Activated CD4-positive, alpha-beta T cell treated with anti-CD3 and anti-CD28 coated beads for 36 hours (primary cell): Measurements from ENCODE around the gene MAPK8IP3. TPM values are rescaled to one million over a fixed set of nuclear protein-coding genes. Genes with fewer than 3 reads are reported as not detected.
"Not testable (repeated sequence)": the region's sequence is repeated elsewhere in the genome, so short reads cannot be mapped to it uniquely, and the experiment has no call there.

Experiments
- ATAC-seq: fragments of 200-7000 bp; cut with Tn5 transposase; one replicate; pipeline ENCODE4 v1.10.0; 2021; ENCODE audit warnings: mild to moderate bottlenecking, moderate library complexity
- CTCF ChIA-PET: fragments of 350-600 bp; sonication (Branson Sonifier 250); formaldehyde crosslinking; loops from one replicate; lab custom pipeline; 2021; ENCODE audit warnings: antibody characterized with exemption; lab: Charles Lee
- POLR2A ChIA-PET: fragments of 350-600 bp; sonication (Branson Sonifier 250); formaldehyde crosslinking; loops from one replicate; lab custom pipeline; 2021; ENCODE audit warnings: antibody characterized with exemption, inconsistent platforms; lab: Charles Lee
- DNase-seq: peaks from one replicate; pipeline ENCODE4 v3.0.0-alpha.2; 2020
- H3K27ac Mint-ChIP-seq: one replicate; pipeline ENCODE4 v1.8.0; 2021; ENCODE audit warnings: mixed read lengths
- H3K27me3 Mint-ChIP-seq: one replicate; pipeline ENCODE4 v1.8.0; 2021; ENCODE audit warnings: mixed read lengths
- H3K36me3 Mint-ChIP-seq: one replicate; pipeline ENCODE4 v1.8.0; 2021; ENCODE audit warnings: low read depth, mixed read lengths
- H3K4me1 Mint-ChIP-seq: one replicate; pipeline ENCODE4 v1.8.0; 2021; ENCODE audit warnings: mixed read lengths
- H3K4me3 Mint-ChIP-seq: one replicate; pipeline ENCODE4 v1.8.0; 2021; ENCODE audit warnings: mild to moderate bottlenecking, moderate library complexity, mixed read lengths
- H3K9me3 Mint-ChIP-seq: one replicate; pipeline ENCODE4 v1.8.0; 2021; ENCODE audit warnings: low read depth, mixed read lengths
- intact Hi-C, 2 experiments: fragments of 100-400 bp; cut with DNase I in 1 of 2; cut with micrococcal nuclease in 1 of 2; formaldehyde crosslinking; loops; one replicate each; pipeline versions ENCODE4 v1.14.2 to v1.15.1; 2022 to 2024; cut with DNase I, micrococcal nuclease
- total RNA-seq, 2 experiments: library from RNA; stranded (reverse); gene quantifications; one replicate each; pipeline ENCODE4 v1.2.3, GENCODE V29; 2021

The MAPK8IP3 gene
- total RNA-seq, 2 experiments from 2014 or later = 56.7 to 57.6 TPM

DNA sequence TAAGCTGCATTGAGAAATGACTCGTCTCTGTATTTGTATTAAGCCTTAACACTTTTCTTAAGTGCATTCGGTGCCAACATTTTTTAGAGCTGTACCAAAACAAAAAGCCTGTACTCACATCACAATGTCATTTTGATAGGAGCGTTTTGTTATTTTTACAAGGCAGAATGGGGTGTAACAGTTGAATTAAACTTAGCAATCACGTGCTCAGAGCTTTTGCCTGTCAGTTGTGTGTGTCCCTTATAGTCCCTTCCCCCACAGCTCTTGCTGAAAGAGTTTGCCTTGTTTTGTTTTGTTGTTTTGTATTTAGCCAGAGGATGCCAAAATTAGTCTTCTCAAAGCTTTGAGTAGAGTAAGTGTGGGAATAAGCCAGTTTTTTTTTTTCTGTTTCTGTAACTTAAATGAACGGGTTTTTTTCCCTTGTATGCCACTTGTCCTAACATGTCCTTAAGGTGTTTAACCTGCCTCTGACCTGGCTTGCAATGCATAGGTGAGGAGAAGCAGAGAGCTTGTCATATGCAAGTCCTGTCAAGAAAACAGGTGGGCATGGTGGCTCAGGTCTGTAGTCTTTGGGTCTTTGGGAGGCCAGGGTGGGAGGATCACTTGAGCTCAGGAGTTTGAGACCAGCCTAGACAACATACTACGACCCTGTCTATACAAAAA, 4.6 kb upstream of the MAPK8IP3 start:
- DNase-seq (no peak), ATAC-seq (no peak)
- POLR2A ChIA-PET = no interaction called here
- intact Hi-C loops = no loop called here
- H3K9me3 Mint-ChIP-seq = no peaks in the 10 kb centered on the region
- no peak overlapping the region for H3K27ac Mint-ChIP-seq
- peaks cover 43% of the 10 kb centered on the region for H3K36me3 Mint-ChIP-seq
- CTCF ChIA-PET = interaction anchor here (0.6 to 0.8 kb wide), 2 partner anchors 23 to 1656 kb away, joined by 3 to 4 read pairs; no protein-coding TSS in a partner anchor
- H3K27me3 Mint-ChIP-seq = no peaks in the 10 kb centered on the region
- H3K4me1 Mint-ChIP-seq = peaks cover 9% of the 10 kb centered on the region
- no peak overlapping the region for H3K4me3 Mint-ChIP-seq

DNA sequence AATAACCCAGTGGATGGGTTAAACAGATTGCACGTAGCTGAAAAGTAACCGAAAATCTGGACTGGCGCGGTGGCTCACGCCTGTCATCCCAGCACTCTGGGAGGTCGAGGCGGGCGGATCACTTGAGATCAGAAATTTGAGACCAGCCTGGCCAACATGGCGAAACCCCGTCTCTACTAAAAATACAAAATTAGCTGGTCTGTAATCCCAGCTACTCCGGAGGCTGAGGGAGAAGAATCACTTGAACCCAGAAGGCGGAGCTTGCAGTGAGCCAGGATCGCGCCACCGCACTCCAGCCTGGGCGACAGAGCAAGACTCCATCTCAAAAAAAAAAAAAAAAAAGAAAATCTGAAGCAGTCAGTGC, 689 bp upstream of the MAPK8IP3 start:
- peaks cover 22% of the 10 kb centered on the region for H3K36me3 Mint-ChIP-seq

DNA sequence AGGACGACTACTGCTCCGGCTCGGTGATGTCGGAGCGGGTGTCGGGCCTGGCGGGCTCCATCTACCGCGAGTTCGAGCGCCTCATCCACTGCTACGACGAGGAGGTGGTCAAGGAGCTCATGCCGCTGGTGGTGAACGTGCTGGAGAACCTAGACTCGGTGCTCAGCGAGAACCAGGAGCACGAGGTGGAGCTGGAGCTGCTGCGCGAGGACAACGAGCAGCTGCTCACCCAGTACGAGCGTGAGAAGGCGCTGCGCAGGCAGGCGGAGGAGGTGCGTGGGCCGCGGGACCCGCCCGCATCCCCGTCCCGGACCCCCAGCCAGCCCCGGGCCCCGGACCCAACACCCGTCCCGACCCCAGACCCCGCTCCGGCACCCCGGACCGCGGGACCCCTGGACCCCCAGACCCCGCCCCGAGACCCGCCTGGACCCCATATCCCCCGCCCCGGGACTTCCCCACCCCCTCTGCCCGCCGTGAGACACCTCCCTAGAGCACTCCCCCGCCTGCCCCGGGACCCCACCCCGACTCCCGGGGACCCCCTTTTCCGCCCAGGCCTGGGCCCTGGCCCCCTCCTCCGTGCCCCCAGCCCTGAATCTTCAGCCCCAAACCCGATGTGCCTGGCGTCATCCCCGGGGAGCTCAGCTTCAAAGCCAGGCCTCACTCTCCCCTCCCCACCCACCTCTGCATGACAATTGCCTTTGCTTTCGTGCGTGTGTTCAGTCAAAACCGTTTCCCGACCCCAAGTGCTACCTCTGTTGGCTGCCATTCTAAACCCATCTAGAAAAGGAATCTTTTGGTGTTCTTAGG, 594 bp downstream of the MAPK8IP3 start:
- H3K27ac Mint-ChIP-seq = peak overlapping the region; percentile 87
- ChIA-PET CTCF (interaction anchor here (0.6 to 2.0 kb wide), 10 partner anchors 9 to 674 kb away, joined by 3 to 16 read pairs (median 4); partner anchors contain the start of genes CRAMP1, IFT140, JPT2 and NUBP2), POLR2A (interaction anchor here (0.6 to 1.3 kb wide), 8 partner anchors 11 to 1608 kb away, joined by 3 to 6 read pairs (median 4); partner anchors contain the start of genes JPT2, NUBP2, RPS2 and SPSB3)
- H3K9me3 Mint-ChIP-seq = no peaks in the 10 kb centered on the region
- H3K27me3 Mint-ChIP-seq = no peaks in the 10 kb centered on the region
- peaks cover 34% of the 10 kb centered on the region for H3K4me1 Mint-ChIP-seq
- DNase-seq (peak; percentile 74), ATAC-seq (peak; percentile 17)
- peak overlapping the region; percentile 92 for H3K4me3 Mint-ChIP-seq
- H3K36me3 Mint-ChIP-seq = peaks cover 13% of the 10 kb centered on the region
- intact Hi-C loops = loop anchor here (1.0 to 5.0 kb wide), 19 partner anchors 28 to 1179 kb away; partner anchors contain the start of genes CRAMP1 (in 2 of the 2), IFT140 (in 2 of the 2), MRPS34 (in 2 of the 2) and CAPN15 (in 1 of the 2)

More for the DNA sequence above, 689 bp upstream of the MAPK8IP3 start:
- peak overlapping the region; percentile 90 for H3K27ac Mint-ChIP-seq
- DNase-seq, H3K9me3 Mint-ChIP-seq, H3K27me3 Mint-ChIP-seq: not testable (repeated sequence)
- peak overlapping the region; percentile 92 for H3K4me3 Mint-ChIP-seq
- ChIA-PET CTCF (interaction anchor here (0.6 to 2.0 kb wide), 10 partner anchors 8 to 442 kb away, joined by 3 to 16 read pairs (median 4); partner anchors contain the start of genes CRAMP1, IFT140, JPT2 and NUBP2), POLR2A (interaction anchor here (1.1 to 1.3 kb wide), 2 partner anchors 27 to 77 kb away, joined by 5 read pairs; partner anchors contain the start of genes JPT2, NUBP2 and SPSB3)
- peak; percentile 32 for ATAC-seq
- intact Hi-C loops = loop anchor here (1.0 to 5.0 kb wide), 6 partner anchors 27 to 1178 kb away; partner anchors contain the start of genes CAPN15 (in 1 of the 2), CEMP1 (in 1 of the 2), EME2 (in 1 of the 2) and JPT2 (in 1 of the 2)
- H3K4me1 Mint-ChIP-seq = peaks cover 30% of the 10 kb centered on the region

- H3K27ac Mint-ChIP-seq = peak overlapping the region; percentile 87
- CTCF ChIA-PET = interaction anchor here (0.6 to 2.0 kb wide), 4 partner anchors 29 to 75 kb away, joined by 3 to 16 read pairs (median 4); partner anchors contain the start of genes EME2, JPT2, MRPS34 and NUBP2
- H3K9me3 Mint-ChIP-seq = no peaks in the 10 kb centered on the region
- DNase-seq (peak; percentile 57), ATAC-seq (no peak)
- H3K4me3 Mint-ChIP-seq = peak overlapping the region; percentile 92
- H3K4me1 Mint-ChIP-seq = peaks cover 35% of the 10 kb centered on the region
- H3K27me3 Mint-ChIP-seq = no peaks in the 10 kb centered on the region
- peaks cover 9% of the 10 kb centered on the region for H3K36me3 Mint-ChIP-seq
- POLR2A ChIA-PET = interaction anchor here (0.6 kb wide), 1 partner anchor 14 kb away, joined by 3 read pairs; no protein-coding TSS in a partner anchor
- intact Hi-C loops = loop anchor here (2.0 to 5.0 kb wide), 7 partner anchors 65 to 1180 kb away; partner anchors contain the start of genes CAPN15 (in 1 of the 2), CEMP1 (in 1 of the 2), EME2 (in 1 of the 2) and MRPS34 (in 1 of the 2)
These were observed 1.3 kb downstream of the MAPK8IP3 start for GRCh38 chr16:1707193-1707790.

DNA sequence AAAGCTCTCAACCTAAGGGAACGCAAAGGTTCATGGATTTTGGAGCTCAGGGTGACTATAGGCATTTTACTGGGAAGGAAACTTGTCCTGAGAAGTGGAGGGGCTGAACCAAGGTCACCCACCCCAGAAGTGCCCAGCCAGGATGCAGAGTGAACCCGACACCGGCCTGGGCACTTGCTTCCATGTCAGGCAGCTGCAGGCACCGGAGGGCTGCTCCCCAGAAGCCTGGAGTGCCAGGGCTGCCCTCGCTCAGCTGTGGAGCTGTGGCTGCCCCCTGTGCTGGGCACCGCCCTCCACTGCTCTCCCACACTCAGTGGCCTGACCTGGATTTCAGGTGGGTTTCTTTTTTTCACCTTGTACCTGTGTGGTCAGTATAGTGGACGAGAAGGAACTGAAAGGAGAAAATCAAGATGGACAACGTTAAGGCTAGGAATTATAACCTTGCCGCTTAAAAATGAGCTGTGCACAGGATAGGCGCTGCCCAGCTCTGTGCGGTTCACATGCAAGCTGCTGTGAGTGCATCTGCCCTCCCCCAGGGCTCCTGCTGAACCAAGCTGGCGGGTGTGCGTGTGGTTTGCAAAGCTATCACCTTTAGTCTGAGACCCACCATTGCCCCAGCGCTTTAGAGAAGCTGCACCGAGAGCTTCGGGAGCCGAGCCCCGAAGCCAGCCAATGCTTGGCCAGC, 2.2 kb downstream of the MAPK8IP3 start:
- Mint-ChIP-seq H3K4me1 (peaks cover 42% of the 10 kb centered on the region), H3K36me3 (peaks cover 6% of the 10 kb centered on the region), H3K4me3 (peak overlapping the region; percentile 92), H3K27me3 (no peaks in the 10 kb centered on the region), H3K9me3 (no peaks in the 10 kb centered on the region), H3K27ac (no peak overlapping the region)
- no peak for DNase-seq
- ChIA-PET CTCF (interaction anchor here (0.6 to 1.5 kb wide), 4 partner anchors 30 to 345 kb away, joined by 3 to 5 read pairs (median 4); partner anchors contain the start of genes EME2, JPT2 and MRPS34), POLR2A (interaction anchor here (0.5 kb wide), 1 partner anchor 262 kb away, joined by 8 read pairs; no protein-coding TSS in a partner anchor)
- intact Hi-C loops = loop anchor here (5.0 kb wide), 5 partner anchors 64 to 1181 kb away; partner anchors contain the start of genes CAPN15 (in 1 of the 2), CEMP1 (in 1 of the 2), EME2 (in 1 of the 2) and MRPS34 (in 1 of the 2)
- no peak for ATAC-seq

GRCh38 chr16:1708768-1709180, 2.8 kb downstream of the MAPK8IP3 start:
- ATAC-seq (no peak), DNase-seq (peak; percentile 33)
- Mint-ChIP-seq H3K9me3 (no peaks in the 10 kb centered on the region), H3K27me3 (no peaks in the 10 kb centered on the region), H3K27ac (no peak overlapping the region), H3K4me3 (peak overlapping the region; percentile 92), H3K36me3 (peaks cover 4% of the 10 kb centered on the region), H3K4me1 (peaks cover 45% of the 10 kb centered on the region)
- ChIA-PET CTCF (interaction anchor here (0.6 to 1.5 kb wide), 3 partner anchors 36 to 345 kb away, joined by 3 to 5 read pairs (median 4); partner anchors contain the start of genes EME2 and MRPS34), POLR2A (no interaction called here)
- intact Hi-C loops = loop anchor here (5.0 kb wide), 5 partner anchors 64 to 1181 kb away; partner anchors contain the start of genes CAPN15 (in 1 of the 2), CEMP1 (in 1 of the 2), EME2 (in 1 of the 2) and MRPS34 (in 1 of the 2)

DNA sequence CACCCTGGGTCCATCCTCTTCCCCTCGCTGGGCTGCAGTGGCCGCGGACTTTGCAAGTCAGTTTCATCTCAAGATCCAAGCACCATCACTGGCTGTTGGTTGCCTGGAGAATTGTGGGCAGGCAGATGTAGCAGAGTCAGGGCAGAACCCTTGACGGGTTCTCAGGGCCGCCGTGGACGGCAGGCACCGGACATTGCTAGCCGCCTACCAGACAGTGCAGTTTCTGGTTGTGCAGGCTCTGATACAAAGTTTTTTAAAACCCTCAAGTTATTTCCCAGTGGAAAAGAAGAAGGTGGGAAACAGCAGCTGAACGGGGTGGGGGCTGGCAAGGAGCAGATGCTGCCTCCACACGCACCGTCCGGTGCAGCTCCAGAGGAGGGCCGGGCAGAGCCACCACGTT, 3.4 kb downstream of the MAPK8IP3 start:
- Mint-ChIP-seq H3K36me3 (peaks cover 4% of the 10 kb centered on the region), H3K4me1 (peaks cover 45% of the 10 kb centered on the region), H3K4me3 (no peak overlapping the region), H3K27ac (no peak overlapping the region), H3K9me3 (no peaks in the 10 kb centered on the region), H3K27me3 (no peaks in the 10 kb centered on the region)
- intact Hi-C loops = loop anchor here (5.0 kb wide), 5 partner anchors 63 to 1182 kb away; partner anchors contain the start of genes CAPN15 (in 1 of the 2), CEMP1 (in 1 of the 2), EME2 (in 1 of the 2) and MRPS34 (in 1 of the 2)
- DNase-seq (no peak), ATAC-seq (no peak)
- CTCF ChIA-PET = no interaction called here
- POLR2A ChIA-PET = interaction anchor here (0.5 kb wide), 1 partner anchor 213 kb away, joined by 3 read pairs; no protein-coding TSS in a partner anchor

GRCh38 chr16:1710811-1711507, 5.0 kb downstream of the MAPK8IP3 start:
- DNase-seq = no peak
- Mint-ChIP-seq H3K27me3 (no peaks in the 10 kb centered on the region), H3K27ac (no peak overlapping the region), H3K36me3 (peaks cover 4% of the 10 kb centered on the region), H3K4me3 (no peak overlapping the region), H3K4me1 (peaks cover 40% of the 10 kb centered on the region), H3K9me3 (no peaks in the 10 kb centered on the region)
- ATAC-seq = no peak
- intact Hi-C loops = no loop called here
- ChIA-PET POLR2A (interaction anchor here (0.6 to 0.7 kb wide), 2 partner anchors 55 to 1786 kb away, joined by 3 to 6 read pairs; no protein-coding TSS in a partner anchor), CTCF (no interaction called here)

DNA sequence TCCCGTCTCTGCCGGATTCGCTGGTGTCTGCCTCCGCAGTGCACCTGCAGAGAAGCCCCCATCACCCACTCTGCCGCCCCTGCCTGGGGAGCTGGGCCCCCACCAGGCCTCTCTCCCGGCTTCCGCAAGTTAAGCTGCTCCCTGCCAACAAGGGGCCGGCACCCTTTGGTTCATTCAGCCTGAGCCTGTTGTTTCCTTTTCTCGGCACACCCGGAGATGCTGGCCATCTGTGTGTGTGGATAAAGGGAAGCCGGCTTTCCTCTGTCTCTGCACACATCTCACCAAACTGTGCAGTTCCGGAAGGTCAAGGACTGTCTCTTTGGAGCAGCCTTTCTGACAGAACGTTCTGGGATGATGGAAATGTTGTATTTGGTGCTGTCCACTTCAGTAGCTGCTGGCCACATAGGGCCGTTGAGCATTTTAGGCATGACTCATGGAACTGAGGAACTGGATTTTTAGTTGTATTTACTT, 6.8 kb downstream of the MAPK8IP3 start:
- Mint-ChIP-seq H3K4me1 (peaks cover 34% of the 10 kb centered on the region), H3K36me3 (peaks cover 1% of the 10 kb centered on the region), H3K9me3 (no peaks in the 10 kb centered on the region), H3K27me3 (no peaks in the 10 kb centered on the region), H3K4me3 (no peak overlapping the region), H3K27ac (no peak overlapping the region)
- DNase-seq = no peak
- ChIA-PET CTCF (no interaction called here), POLR2A (no interaction called here)
- no peak for ATAC-seq
- intact Hi-C loops = no loop called here
